Endothelial cell of umbilical vein (primary cell): ENCODE data around the gene DQX1. TPM values are rescaled to one million over a fixed set of nuclear protein-coding genes. Genes with fewer than 3 reads are reported as not detected.

ENCODE experiments used
- BruUV-seq: library from RNA; stranded (reverse); fragments of 400-500 nt; replicated peaks from 2 replicates; lab custom pipeline; 2021; lab: Mats Ljungman, UMichigan
- CTCF ChIA-PET: fragments of 300-600, 350-600 bp; sonication (Branson Sonifier 250); formaldehyde crosslinking; loops from one replicate; lab custom pipeline; 2021; ENCODE audit warnings: antibody characterized with exemption, inconsistent platforms; lab: Charles Lee
- POLR2A ChIA-PET: fragments of 300-600, 350-600 bp; sonication (Branson Sonifier 250); formaldehyde crosslinking; loops from one replicate; lab custom pipeline; 2021; ENCODE audit warnings: antibody characterized with exemption, inconsistent platforms; lab: Charles Lee
- DNase-seq: peaks from one replicate; pipeline ENCODE4 v3.0.0-alpha.2; 2011; ENCODE audit warnings: low read depth, low spot score
- FAIRE-seq: peaks from 2 replicates; lab custom pipeline; 2011; peaks lifted over from hg19 to GRCh38; lab: Jason Lieb, UNC
- H2AFZ ChIP-seq: 2 replicates; pipeline ENCODE4 v1.6.0; 2012; ENCODE audit warnings: low read depth, low read length, control low read depth, inconsistent platforms
- H3K27ac ChIP-seq: 2 replicates; pipeline ENCODE4 v1.5.1; 2011; ENCODE audit warnings: low read depth, mild to moderate bottlenecking, control low read depth, low read length, moderate library complexity; ENCODE audit not compliant: insufficient read depth
- H3K27me3 ChIP-seq, 2 experiments: 2 replicates each; pipeline versions ENCODE4 v1.6.0 to v1.6.1; 2011; ENCODE audit warnings: low read length in 2 of 2, mixed read lengths in 1 of 2; ENCODE audit not compliant: control insufficient read depth in 2 of 2, insufficient read depth in 2 of 2
- H3K36me3 ChIP-seq, 2 experiments: 2 replicates in 1 of 2; 3 replicates in 1 of 2; pipeline ENCODE4 v1.5.1; 2011; ENCODE audit warnings: low read length in 2 of 2, mild to moderate bottlenecking in 1 of 2, moderate library complexity in 1 of 2; ENCODE audit not compliant: control insufficient read depth in 2 of 2, insufficient read depth in 2 of 2; ENCODE audit errors: extremely low read depth in 1 of 2
- H3K4me1 ChIP-seq: 3 replicates; pipeline ENCODE4 v1.5.1; 2011; ENCODE audit warnings: mild to moderate bottlenecking, low read length; ENCODE audit not compliant: control insufficient read depth, insufficient read depth; ENCODE audit errors: extremely low read depth
- H3K4me2 ChIP-seq: 2 replicates; pipeline ENCODE4 v1.6.1; 2011; ENCODE audit warnings: low read length, control low read depth, mixed read lengths; ENCODE audit not compliant: insufficient read depth
- H3K4me3 ChIP-seq, 3 experiments: fragments of 200-600 bp in 1 of 3; sonication (generic), shearing (Covaris generic) in 1 of 3; replicated peaks in 1 of 3; 2 replicates each; pipeline ENCODE4 v1.5.1; 2011 to 2016; ENCODE audit warnings: control low read depth in 3 of 3, low read length in 3 of 3, mild to moderate bottlenecking in 2 of 3, inconsistent platforms in 1 of 3, low read depth in 1 of 3, moderate library complexity in 1 of 3; ENCODE audit not compliant: insufficient read depth in 1 of 3
- H3K79me2 ChIP-seq: 2 replicates; pipeline ENCODE4 v1.6.0; 2012; ENCODE audit warnings: low read length, inconsistent platforms; ENCODE audit not compliant: control insufficient read depth, insufficient read depth
- H3K9ac ChIP-seq: replicated peaks from 2 replicates; pipeline ENCODE3; 2011; ENCODE audit warnings: low read length, control low read depth; ENCODE audit not compliant: insufficient read depth; ENCODE audit errors: extremely low read depth
- H3K9me1 ChIP-seq: replicated peaks from 3 replicates; pipeline ENCODE4 v1.6.0; 2011; ENCODE audit warnings: mild to moderate bottlenecking, low read length; ENCODE audit not compliant: control insufficient read depth, insufficient read depth; ENCODE audit errors: extremely low read depth
- H3K9me3 ChIP-seq: replicated peaks from 2 replicates; pipeline ENCODE4 v1.5.1; 2012; ENCODE audit warnings: low read length, inconsistent platforms; ENCODE audit not compliant: control insufficient read depth, insufficient read depth
- H4K20me1 ChIP-seq: replicated peaks from 2 replicates; pipeline ENCODE3; 2011; ENCODE audit warnings: mild to moderate bottlenecking, low read length; ENCODE audit not compliant: control insufficient read depth, insufficient read depth; ENCODE audit errors: extremely low read depth
- EZH2 ChIP-seq: IDR thresholded peaks from 2 replicates; pipeline ENCODE4 v1.6.1; 2012; ENCODE audit warnings: borderline replicate concordance, low read depth, mild to moderate bottlenecking, moderate library complexity, low read length, inconsistent platforms; ENCODE audit not compliant: severe bottlenecking
- FOS ChIP-seq: IDR thresholded peaks from 2 replicates; pipeline ENCODE4 v1.6.1; 2011; ENCODE audit warnings: mild to moderate bottlenecking, low read length, moderate library complexity, borderline replicate concordance; ENCODE audit not compliant: insufficient read depth
- JUN ChIP-seq: IDR thresholded peaks from 2 replicates; pipeline ENCODE4 v1.6.1; 2011; ENCODE audit warnings: borderline replicate concordance, low read depth; ENCODE audit not compliant: insufficient read length, insufficient read depth
- MYC ChIP-seq: IDR thresholded peaks from one replicate; pipeline ENCODE4 v1.6.1; 2011; ENCODE audit warnings: mild to moderate bottlenecking, low read depth, low read length
- POLR2A ChIP-seq: IDR thresholded peaks from 2 replicates; pipeline ENCODE4 v1.6.1; 2012; ENCODE audit warnings: low read depth, mild to moderate bottlenecking, control low read depth, low read length
- dilution Hi-C: fragments of 300-500 bp; cut with MboI; formaldehyde crosslinking; loops from one replicate; pipeline ENCODE4 v1.15.0; 2019; ENCODE audit warnings: low sequenced_read_pairs; ENCODE audit not compliant: extremely low pct_ligation_motif_present
- intact Hi-C: fragments of 100-400 bp; cut with micrococcal nuclease; formaldehyde crosslinking; loops from one replicate; pipeline ENCODE4 v1.10.0; 2022
- polyA plus RNA-seq, 4 experiments: library from polyadenylated mRNA; depleted of rRNA in 3 of 4; stranded (reverse) in 3 of 4; unstranded in 1 of 4; fragments of >200 nt; gene quantifications; 2 replicates each; pipeline versions ENCODE4 v1.2.1 to v1.2.3, GENCODE V29; 2011 to 2012; ENCODE audit warnings: missing spikeins in 1 of 4
- total RNA-seq: library from RNA; stranded (reverse); gene quantifications from 2 replicates; pipeline ENCODE4 v1.2.3, GENCODE V29; 2021

Gene DQX1
- total and polyA plus RNA-seq, 2 donors (not counting 3 experiments of a cell fraction or from before 2014, with no cell fraction given) = 0.06 to 0.44 TPM

DNA sequence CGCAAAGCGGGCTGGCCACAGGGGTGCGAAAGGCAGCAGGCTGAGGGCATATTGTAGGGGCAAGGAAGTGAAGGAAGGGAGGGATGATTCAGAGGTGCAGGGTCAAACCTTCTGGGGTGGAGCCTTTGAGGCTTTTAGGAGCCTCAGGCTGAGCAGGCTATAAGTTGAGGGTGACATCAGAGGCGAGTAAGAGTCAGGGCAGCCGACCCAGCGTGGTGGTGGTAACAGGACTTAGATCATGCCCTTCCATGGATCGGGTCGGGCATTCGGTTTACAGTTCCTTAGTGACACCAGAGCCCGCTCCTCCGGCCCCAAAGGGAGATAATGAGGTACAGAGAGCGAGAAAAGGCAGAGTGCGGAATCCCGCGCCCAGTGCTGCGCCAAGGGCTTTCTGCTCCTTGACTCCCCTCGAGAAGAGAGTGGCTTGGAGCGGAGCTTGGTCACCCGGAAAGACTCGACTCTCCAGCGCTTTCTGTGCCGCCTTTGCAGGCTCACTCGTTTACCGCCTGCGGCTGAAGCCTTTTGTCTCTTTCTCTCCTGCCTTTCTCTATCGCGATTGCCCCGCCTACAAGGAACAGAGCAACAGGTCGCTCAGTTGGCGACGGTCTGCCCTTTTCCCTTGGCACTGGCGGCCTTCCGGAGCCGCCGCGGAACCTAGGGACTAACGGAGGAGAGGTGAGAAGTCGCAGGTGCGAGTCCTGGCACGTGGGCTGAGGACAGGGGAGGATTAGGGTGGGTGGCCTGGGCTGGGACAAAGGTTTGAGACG is 27.3 kb downstream of the DQX1 start:
- no peak overlapping the region for H3K9ac ChIP-seq
- TF ChIP-seq EZH2 = peak; percentile 95
- TF ChIP-seq MYC = no peak
- TF ChIP-seq FOS = peak; percentile 17
- H3K27ac ChIP-seq = no peak overlapping the region
- H3K79me2 ChIP-seq = no peaks in the 10 kb centered on the region
- H3K36me3 ChIP-seq = no peaks in the 10 kb centered on the region
- intact Hi-C loops (loop anchor here (1.0 to 5.0 kb wide), 2 partner anchors 15 to 34 kb away; partner anchors contain the start of gene TTC31), dilution Hi-C loops (no loop called here)
- H3K4me1 ChIP-seq = peaks cover 30% of the 10 kb centered on the region
- H4K20me1 ChIP-seq = no peaks in the 10 kb centered on the region
- DNase-seq (peak; percentile 35), FAIRE-seq (peak; percentile 62)
- H2AFZ ChIP-seq = peak overlapping the region; percentile 11
- H3K27me3 ChIP-seq = peaks cover 23 to 40% of the 10 kb centered on the region in 2 experiments
- no peaks in the 10 kb centered on the region for H3K9me3 ChIP-seq
- ChIA-PET CTCF (interaction anchor here (0.7 to 2.6 kb wide), 7 partner anchors 8 to 87 kb away, joined by 3 to 6 read pairs (median 3); partner anchors contain the start of genes CCDC142, TTC31 and WBP1), POLR2A (interaction anchor here (1.1 kb wide), 1 partner anchor 30 kb away, joined by 3 read pairs; the partner anchor contains the start of gene AUP1)
- H3K4me2 ChIP-seq = peak overlapping the region; percentile 50
- peak overlapping the region in 2 of 3 experiments; percentile 19 to 25 for H3K4me3 ChIP-seq
- BruUV-seq = no TSS peak
- H3K9me1 ChIP-seq = no peaks in the 10 kb centered on the region

DNA sequence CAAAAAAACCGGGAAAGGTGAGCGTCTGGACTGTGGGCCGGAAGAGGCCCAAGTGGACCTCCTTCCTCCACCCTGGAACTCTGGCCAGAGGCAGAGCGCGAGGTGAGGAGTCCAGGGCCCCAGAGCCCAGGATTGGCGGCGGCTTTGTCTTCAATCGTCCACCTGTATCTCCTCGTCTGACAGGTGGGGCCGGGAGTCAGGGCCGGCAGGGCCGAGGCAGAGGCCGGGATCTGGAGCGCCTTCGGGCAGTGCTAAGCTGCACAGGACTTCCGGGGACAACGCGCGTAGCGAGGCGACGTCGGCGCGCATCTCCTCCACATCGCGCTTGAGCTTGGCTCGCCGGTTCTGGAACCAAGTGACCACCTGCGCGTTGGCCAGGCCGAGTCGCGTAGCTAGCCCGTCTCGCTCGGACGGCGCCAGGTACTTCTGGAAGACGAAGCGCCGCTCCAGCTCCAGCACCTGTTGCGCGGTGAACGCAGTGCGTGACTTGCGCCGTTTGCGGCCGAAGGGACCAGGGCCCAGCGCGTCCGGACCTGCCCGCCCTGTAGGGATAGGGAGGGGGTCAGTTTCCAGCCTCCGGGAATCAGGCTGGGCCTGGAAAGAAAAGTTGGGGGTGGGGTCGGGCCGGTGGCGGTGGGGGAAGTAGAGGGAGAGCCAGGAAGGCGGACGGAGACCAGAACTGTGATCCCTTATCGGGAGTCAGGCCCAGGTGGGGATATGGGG is 28.1 kb downstream of the DQX1 start:
- Histone ChIP-seq H3K9ac (no peak overlapping the region), H3K36me3 (peaks cover 0 to 1% of the 10 kb centered on the region in 2 experiments), H3K27ac (no peak overlapping the region), H3K79me2 (no peaks in the 10 kb centered on the region), H3K4me3 (peak overlapping the region in 1 of 3 experiments; percentile 18), H4K20me1 (no peaks in the 10 kb centered on the region), H3K4me1 (peaks cover 31% of the 10 kb centered on the region), H3K9me1 (no peaks in the 10 kb centered on the region), H3K9me3 (no peaks in the 10 kb centered on the region), H2AFZ (no peak overlapping the region), H3K4me2 (peak overlapping the region; percentile 50), H3K27me3 (peaks cover 23 to 40% of the 10 kb centered on the region in 2 experiments)
- TF ChIP-seq POLR2A (no peak), JUN (no peak), EZH2 (peak; percentile 5), MYC (no peak)
- ChIA-PET CTCF (interaction anchor here (1.4 to 2.6 kb wide), 2 partner anchors 9 to 14 kb away, joined by 3 to 6 read pairs; partner anchors contain the start of genes CCDC142 and TTC31), POLR2A (no interaction called here)
- intact Hi-C loops (loop anchor here (1.0 to 5.0 kb wide), 2 partner anchors 15 to 34 kb away; partner anchors contain the start of gene TTC31), dilution Hi-C loops (no loop called here)
- FAIRE-seq (no peak), DNase-seq (no peak)
- no TSS peak for BruUV-seq
